Hepatocyte (in vitro differentiated cells): ENCODE results near the gene SMARCA2.

ENCODE experiments used
- EZH2 ChIP-seq: fragments of 200-600 bp; sonication (generic); IDR thresholded peaks from 2 replicates; pipeline ENCODE4 v1.6.1; 2016; ENCODE audit warnings: antibody characterized with exemption, mild to moderate bottlenecking, borderline replicate concordance
- TF ChIP-seq, protein P1 (sequence below): fragments of 200-600 bp; sonication (generic); IDR thresholded peaks from 2 replicates; pipeline ENCODE4 v1.5.1; 2016; ENCODE audit warnings: antibody characterized with exemption, mild to moderate bottlenecking; ENCODE audit not compliant: poor library complexity

DNA sequence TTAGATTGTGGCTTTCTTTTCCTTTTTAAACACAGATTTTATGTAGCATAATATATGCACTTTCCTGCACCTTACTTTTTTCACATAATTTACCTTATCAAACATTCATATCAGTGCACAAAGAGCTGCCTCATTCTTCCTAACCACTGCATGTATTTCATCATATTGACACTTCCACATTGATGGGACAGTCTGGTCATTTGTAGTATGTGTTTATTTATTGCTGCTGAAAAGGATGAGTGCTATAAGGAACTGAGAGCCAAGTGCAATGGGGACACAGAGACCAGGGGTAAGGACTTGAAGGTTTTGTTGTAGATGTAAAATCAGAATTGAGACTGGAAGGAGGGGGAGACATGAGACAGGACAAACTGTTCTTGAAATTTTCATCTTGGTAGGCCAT lies 193.8 kb downstream of the SMARCA2 start:
- TF ChIP-seq, protein P1, sequence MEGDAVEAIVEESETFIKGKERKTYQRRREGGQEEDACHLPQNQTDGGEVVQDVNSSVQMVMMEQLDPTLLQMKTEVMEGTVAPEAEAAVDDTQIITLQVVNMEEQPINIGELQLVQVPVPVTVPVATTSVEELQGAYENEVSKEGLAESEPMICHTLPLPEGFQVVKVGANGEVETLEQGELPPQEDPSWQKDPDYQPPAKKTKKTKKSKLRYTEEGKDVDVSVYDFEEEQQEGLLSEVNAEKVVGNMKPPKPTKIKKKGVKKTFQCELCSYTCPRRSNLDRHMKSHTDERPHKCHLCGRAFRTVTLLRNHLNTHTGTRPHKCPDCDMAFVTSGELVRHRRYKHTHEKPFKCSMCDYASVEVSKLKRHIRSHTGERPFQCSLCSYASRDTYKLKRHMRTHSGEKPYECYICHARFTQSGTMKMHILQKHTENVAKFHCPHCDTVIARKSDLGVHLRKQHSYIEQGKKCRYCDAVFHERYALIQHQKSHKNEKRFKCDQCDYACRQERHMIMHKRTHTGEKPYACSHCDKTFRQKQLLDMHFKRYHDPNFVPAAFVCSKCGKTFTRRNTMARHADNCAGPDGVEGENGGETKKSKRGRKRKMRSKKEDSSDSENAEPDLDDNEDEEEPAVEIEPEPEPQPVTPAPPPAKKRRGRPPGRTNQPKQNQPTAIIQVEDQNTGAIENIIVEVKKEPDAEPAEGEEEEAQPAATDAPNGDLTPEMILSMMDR = no peak
- TF ChIP-seq EZH2 = no peak
